Measurements from ENCODE around the gene CCDC187. TPM values are rescaled to one million over a fixed set of nuclear protein-coding genes. Genes with fewer than 3 reads are reported as not detected.
"Not testable (repeated sequence)": the region's sequence is repeated elsewhere in the genome, so short reads cannot be mapped to it uniquely, and the experiment has no call there.

The CCDC187 gene
- total RNA-seq, 2 donors from 2014 or later: not detected

- H3K9me3 Mint-ChIP-seq: no peaks in the 10 kb centered on the region
- no peaks in the 10 kb centered on the region for H3K4me1 Mint-ChIP-seq (ENCODE audit: low read depth)
- H3K36me3 Mint-ChIP-seq (ENCODE audit: insufficient read depth in 2 of 2): no peaks in the 10 kb centered on the region
- H3K27me3 Mint-ChIP-seq (ENCODE audit: low read depth): no peaks in the 10 kb centered on the region
- no peak overlapping the region for H3K4me3 Mint-ChIP-seq
- ATAC-seq (replicated peaks in 1 of 2): no peak
- DNase-seq: no peak
- H3K27ac Mint-ChIP-seq: no peak overlapping the region
Measured at GRCh38 chr9:136273921-136274785, 29.7 kb downstream of the CCDC187 start.

GRCh38 chr9:136273244-136273865 is 30.5 kb downstream of the CCDC187 start:
- no peaks in the 10 kb centered on the region for H3K4me1 Mint-ChIP-seq (ENCODE audit: low read depth)
- H3K27ac Mint-ChIP-seq: no peak overlapping the region
- ATAC-seq (replicated peaks in 1 of 2): no peak
- H3K4me3 Mint-ChIP-seq: no peak overlapping the region
- no peaks in the 10 kb centered on the region for H3K36me3 Mint-ChIP-seq (ENCODE audit: insufficient read depth in 2 of 2)
- H3K9me3 Mint-ChIP-seq: no peaks in the 10 kb centered on the region
- no peaks in the 10 kb centered on the region for H3K27me3 Mint-ChIP-seq (ENCODE audit: low read depth)
- no peak for DNase-seq

- DNase-seq (no peak), ATAC-seq (replicated peaks in 1 of 2) (no peak)
- Mint-ChIP-seq H3K4me3 (no peak overlapping the region), H3K9me3 (no peaks in the 10 kb centered on the region), H3K4me1 (ENCODE audit: low read depth) (peaks cover 7% of the 10 kb centered on the region), H3K36me3 (ENCODE audit: insufficient read depth in 2 of 2) (no peaks in the 10 kb centered on the region), H3K27ac (no peak overlapping the region), H3K27me3 (ENCODE audit: low read depth) (no peaks in the 10 kb centered on the region)
Measured at GRCh38 chr9:136270173-136270705, 33.7 kb downstream of the CCDC187 start.

GRCh38 chr9:136268735-136269134 is 35.2 kb downstream of the CCDC187 start:
- Mint-ChIP-seq H3K9me3 (no peaks in the 10 kb centered on the region), H3K4me1 (ENCODE audit: low read depth) (peaks cover 7% of the 10 kb centered on the region), H3K36me3 (ENCODE audit: insufficient read depth in 2 of 2) (no peaks in the 10 kb centered on the region), H3K27ac (no peak overlapping the region), H3K4me3 (no peak overlapping the region), H3K27me3 (ENCODE audit: low read depth) (no peaks in the 10 kb centered on the region)
- DNase-seq: no peak
- no peak for ATAC-seq (replicated peaks in 1 of 2)

GRCh38 chr9:136268318-136268717 is 35.6 kb downstream of the CCDC187 start:
- no peak for DNase-seq
- peaks cover 7% of the 10 kb centered on the region for H3K4me1 Mint-ChIP-seq (ENCODE audit: low read depth)
- H3K27me3 Mint-ChIP-seq (ENCODE audit: low read depth): no peaks in the 10 kb centered on the region
- H3K36me3 Mint-ChIP-seq (ENCODE audit: insufficient read depth in 2 of 2): no peaks in the 10 kb centered on the region
- H3K4me3 Mint-ChIP-seq: peak overlapping the region in 1 of 2 donors; percentile 79
- ATAC-seq (replicated peaks in 1 of 2): no peak
- no peak overlapping the region for H3K27ac Mint-ChIP-seq
- no peaks in the 10 kb centered on the region for H3K9me3 Mint-ChIP-seq

- peak overlapping the region; percentile 79 to 91 for H3K4me3 Mint-ChIP-seq
- H3K9me3 Mint-ChIP-seq: no peaks in the 10 kb centered on the region
- H3K27ac Mint-ChIP-seq: no peak overlapping the region
- ATAC-seq (replicated peaks in 1 of 2) (peak; percentile 96 to 97), DNase-seq (peak; percentile 85 to 86)
- no peaks in the 10 kb centered on the region for H3K36me3 Mint-ChIP-seq (ENCODE audit: insufficient read depth in 2 of 2)
- H3K4me1 Mint-ChIP-seq (ENCODE audit: low read depth): peaks cover 7% of the 10 kb centered on the region
- no peaks in the 10 kb centered on the region for H3K27me3 Mint-ChIP-seq (ENCODE audit: low read depth)
Measured at GRCh38 chr9:136267261-136268111, 36.4 kb downstream of the CCDC187 start.

GRCh38 chr9:136266641-136267040 is 37.3 kb downstream of the CCDC187 start:
- not testable (repeated sequence) for ATAC-seq (replicated peaks in 1 of 2); DNase-seq; H3K9me3 Mint-ChIP-seq; H3K36me3 Mint-ChIP-seq (ENCODE audit: insufficient read depth in 2 of 2); H3K27me3 Mint-ChIP-seq (ENCODE audit: low read depth); H3K4me1 Mint-ChIP-seq (ENCODE audit: low read depth)
- Mint-ChIP-seq H3K4me3 (peak overlapping the region; percentile 75 to 91), H3K27ac (peak overlapping the region; percentile 15)

GRCh38 chr9:136265561-136266355 is 38.1 kb downstream of the CCDC187 start:
- Mint-ChIP-seq H3K4me3 (no peak overlapping the region), H3K4me1 (ENCODE audit: low read depth) (peaks cover 7% of the 10 kb centered on the region), H3K27ac (no peak overlapping the region), H3K9me3 (no peaks in the 10 kb centered on the region), H3K36me3 (ENCODE audit: insufficient read depth in 2 of 2) (no peaks in the 10 kb centered on the region), H3K27me3 (ENCODE audit: low read depth) (no peaks in the 10 kb centered on the region)
- ATAC-seq (replicated peaks in 1 of 2) (no peak), DNase-seq (no peak)

- H3K36me3 Mint-ChIP-seq (ENCODE audit: insufficient read depth in 2 of 2): no peaks in the 10 kb centered on the region
- no peaks in the 10 kb centered on the region for H3K27me3 Mint-ChIP-seq (ENCODE audit: low read depth)
- ATAC-seq (replicated peaks in 1 of 2) (no peak), DNase-seq (no peak)
- no peaks in the 10 kb centered on the region for H3K9me3 Mint-ChIP-seq
- no peak overlapping the region for H3K27ac Mint-ChIP-seq
- H3K4me3 Mint-ChIP-seq: no peak overlapping the region
- peaks cover 7% of the 10 kb centered on the region for H3K4me1 Mint-ChIP-seq (ENCODE audit: low read depth)
Measured at GRCh38 chr9:136264441-136265405, 39.2 kb downstream of the CCDC187 start.

GRCh38 chr9:136264031-136264430 is 39.9 kb downstream of the CCDC187 start:
- H3K9me3 Mint-ChIP-seq: no peaks in the 10 kb centered on the region
- no peaks in the 10 kb centered on the region for H3K27me3 Mint-ChIP-seq (ENCODE audit: low read depth)
- no peaks in the 10 kb centered on the region for H3K36me3 Mint-ChIP-seq (ENCODE audit: insufficient read depth in 2 of 2)
- peaks cover 7% of the 10 kb centered on the region for H3K4me1 Mint-ChIP-seq (ENCODE audit: low read depth)
- H3K27ac Mint-ChIP-seq: no peak overlapping the region
- H3K4me3 Mint-ChIP-seq: no peak overlapping the region
- no peak for ATAC-seq (replicated peaks in 1 of 2)
- no peak for DNase-seq

- peaks cover 7% of the 10 kb centered on the region for H3K4me1 Mint-ChIP-seq (ENCODE audit: low read depth)
- H3K27ac Mint-ChIP-seq: no peak overlapping the region
- H3K36me3 Mint-ChIP-seq (ENCODE audit: insufficient read depth in 2 of 2): no peaks in the 10 kb centered on the region
- no peaks in the 10 kb centered on the region for H3K9me3 Mint-ChIP-seq
- no peak for DNase-seq
- no peak overlapping the region for H3K4me3 Mint-ChIP-seq
- no peak for ATAC-seq (replicated peaks in 1 of 2)
- no peaks in the 10 kb centered on the region for H3K27me3 Mint-ChIP-seq (ENCODE audit: low read depth)
Measured at GRCh38 chr9:136262671-136263178, 41.2 kb downstream of the CCDC187 start.
